SK-N-DZ (cell line): ENCODE results near the gene KRT74.

Experiments used
- DNase-seq: peaks from one replicate; pipeline ENCODE4 v3.0.0-alpha.2; 2015; ENCODE audit warnings: low spot score

The KRT74 gene

DNA sequence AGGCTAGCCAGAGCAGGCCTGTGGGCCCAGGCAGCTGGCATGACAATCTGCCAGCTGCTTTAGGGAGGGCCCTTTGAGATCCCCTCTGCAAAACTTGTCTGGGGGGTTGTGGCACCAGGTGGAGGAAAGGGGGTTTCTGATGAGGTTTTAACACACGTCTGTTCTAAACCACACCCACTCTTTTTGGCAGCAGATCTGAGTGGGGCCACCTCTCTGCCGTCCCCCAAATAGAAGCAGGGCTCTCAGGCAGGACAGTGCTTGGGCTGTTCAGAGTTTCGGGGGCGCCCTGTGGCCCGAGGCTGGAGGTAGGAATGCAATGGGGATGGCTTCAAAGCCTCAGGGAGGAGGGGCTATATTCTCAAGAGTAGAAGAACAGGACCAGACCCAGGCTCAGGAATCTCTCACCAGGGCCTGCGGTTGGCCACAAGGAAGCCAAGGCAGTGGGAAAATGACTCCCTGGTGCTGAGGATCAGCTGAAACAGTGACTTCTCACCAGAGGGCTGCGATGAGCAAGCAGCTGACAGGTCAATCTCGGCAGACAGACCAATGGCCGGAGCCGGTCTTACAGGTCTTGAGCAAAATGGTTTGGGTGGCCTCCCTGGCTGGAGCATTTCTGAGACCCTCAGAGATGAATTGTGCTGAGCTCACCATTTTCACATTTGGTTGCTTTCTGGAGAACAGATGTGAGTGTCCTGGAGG is 51.9 kb downstream of the KRT74 start:
- no peak for DNase-seq

DNA sequence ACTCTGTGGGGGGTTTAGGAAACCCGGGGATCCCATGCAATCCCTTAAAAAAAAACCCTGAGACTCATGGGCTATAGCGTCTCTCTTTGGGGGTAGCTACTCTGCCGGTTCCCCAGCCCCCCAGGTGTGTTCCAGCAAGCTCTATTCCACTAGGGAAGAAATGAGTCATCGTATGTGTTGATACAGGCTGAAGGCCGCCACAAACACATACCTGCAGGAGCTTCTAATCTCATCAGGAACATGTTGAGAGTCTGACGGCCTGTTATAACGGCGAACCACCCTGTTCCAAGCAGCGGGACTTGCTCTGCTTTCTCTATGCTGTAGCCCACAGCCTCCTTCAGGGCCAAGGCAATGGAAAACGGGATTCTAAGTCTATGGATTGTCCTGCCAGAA is 52.5 kb downstream of the KRT74 start:
- DNase-seq, result no peak

DNA sequence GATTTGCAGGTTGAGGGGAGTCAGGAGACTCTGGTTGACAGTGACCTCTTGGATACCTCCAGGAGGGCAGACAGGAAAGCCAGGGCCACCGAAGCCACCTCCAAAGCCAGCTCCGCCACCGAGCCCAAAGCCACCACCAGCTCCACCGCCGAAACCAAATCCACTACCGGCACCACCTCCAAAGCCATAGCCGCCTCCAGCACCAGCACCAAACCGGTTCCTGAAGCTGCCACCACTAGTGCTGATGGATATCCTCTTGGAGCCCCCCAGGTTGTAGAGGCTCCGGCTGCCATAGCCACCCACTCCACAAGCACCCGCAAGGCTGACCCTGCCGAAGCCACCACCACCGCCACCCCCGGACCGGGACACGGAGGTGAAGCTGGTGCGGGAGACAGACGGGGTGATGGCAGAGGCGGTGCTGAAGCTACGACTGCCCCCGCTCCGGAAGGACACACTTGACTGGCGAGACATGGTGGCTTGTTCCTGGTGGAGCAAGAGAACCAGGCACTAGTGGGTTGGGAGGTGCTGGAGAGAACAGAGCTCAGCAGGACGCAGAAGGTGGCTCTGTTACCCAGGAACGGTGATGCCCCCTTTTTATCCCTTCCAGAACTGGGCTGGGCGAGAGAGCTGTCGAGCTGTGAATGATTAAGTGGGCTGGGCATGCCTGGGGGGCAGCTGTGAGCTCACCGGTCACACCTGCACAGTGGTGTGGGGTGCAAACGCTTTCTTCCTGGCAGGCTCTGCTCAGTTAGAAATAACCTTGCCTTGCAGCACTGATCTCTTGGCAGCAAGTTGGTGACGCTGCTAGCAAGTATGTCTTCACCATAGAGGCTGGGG is 53.6 kb downstream of the KRT74 start, which contains the start of gene KRT5:
Gene KRT5 (minus strand): TSS at position 569 of the 837 bp plus-strand sequence. CDS start 98 bp downstream, at position 471.
- no peak for DNase-seq

DNA sequence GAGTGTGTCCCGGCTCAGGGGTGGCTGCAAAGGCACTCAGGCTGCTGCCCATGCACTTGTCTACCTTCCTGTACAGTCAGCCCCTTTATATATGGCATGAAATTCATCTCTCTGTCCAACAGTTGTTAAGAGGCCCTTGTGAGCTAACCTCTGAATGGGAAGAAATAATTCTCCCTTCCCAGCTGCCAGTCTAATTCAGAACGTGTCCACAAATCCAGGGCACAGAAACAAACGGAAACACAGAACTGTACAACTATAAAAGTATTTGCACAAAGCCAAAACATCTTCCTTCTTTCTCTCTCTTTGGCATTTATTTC is 54.3 kb downstream of the KRT74 start:
- DNase-seq, result no peak

DNA sequence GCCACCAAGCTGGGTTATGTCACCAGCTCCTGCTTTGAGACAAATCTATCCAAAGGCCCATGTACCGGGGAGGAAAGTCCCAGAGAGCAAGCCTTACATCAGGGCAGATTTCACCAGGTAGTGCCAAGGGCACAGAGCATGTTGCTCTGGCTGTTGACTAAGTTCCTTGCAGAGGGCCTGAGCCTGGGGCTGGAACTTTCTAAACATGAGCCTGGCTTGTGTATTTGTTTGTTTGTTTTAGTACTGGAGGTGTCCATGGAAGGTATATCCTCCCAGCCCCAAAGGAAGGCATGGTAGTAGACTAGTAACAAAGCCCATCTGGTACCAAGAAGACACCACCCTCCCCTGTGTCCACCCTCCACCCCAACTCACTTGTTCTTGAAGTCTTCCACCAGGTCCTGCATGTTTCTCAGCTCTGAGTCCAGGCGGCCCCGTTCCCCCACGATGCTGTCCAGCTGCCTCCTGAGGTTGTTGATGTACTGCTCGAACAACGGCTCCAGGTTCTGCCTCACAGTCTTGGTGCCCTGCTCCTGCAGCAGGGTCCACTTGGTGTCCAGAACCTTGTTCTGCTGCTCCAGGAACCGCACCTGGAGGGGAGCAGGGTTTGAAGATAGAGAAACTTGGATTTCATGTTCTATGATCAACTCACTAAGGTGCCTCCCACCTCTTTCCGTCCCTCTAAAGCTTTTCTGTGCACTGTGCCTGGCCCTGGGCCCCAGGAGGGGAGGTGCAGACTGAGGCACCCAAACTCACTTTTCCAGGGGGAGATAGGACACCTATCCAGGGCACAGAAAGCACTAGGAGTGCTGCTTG is 54.9 kb downstream of the KRT74 start:
- DNase-seq, result no peak

DNA sequence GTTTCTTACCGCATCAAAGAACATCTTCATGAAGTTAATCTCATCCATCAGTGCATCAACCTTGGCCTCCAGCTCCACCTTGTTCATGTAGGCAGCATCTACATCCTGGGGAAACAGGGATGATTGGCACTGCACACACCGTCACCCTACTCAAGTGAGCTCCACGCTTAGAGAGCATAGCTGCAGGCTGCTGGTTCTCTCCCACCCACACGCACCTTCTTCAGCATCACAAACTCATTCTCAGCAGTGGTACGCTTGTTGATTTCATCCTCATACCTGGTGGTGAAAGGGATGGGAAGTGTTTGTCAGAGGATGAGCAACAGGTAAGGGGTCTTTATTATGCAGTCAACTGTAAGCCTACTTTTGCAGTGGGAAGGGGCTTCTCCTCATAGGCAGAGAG is 55.8 kb downstream of the KRT74 start:
- no peak for DNase-seq

DNA sequence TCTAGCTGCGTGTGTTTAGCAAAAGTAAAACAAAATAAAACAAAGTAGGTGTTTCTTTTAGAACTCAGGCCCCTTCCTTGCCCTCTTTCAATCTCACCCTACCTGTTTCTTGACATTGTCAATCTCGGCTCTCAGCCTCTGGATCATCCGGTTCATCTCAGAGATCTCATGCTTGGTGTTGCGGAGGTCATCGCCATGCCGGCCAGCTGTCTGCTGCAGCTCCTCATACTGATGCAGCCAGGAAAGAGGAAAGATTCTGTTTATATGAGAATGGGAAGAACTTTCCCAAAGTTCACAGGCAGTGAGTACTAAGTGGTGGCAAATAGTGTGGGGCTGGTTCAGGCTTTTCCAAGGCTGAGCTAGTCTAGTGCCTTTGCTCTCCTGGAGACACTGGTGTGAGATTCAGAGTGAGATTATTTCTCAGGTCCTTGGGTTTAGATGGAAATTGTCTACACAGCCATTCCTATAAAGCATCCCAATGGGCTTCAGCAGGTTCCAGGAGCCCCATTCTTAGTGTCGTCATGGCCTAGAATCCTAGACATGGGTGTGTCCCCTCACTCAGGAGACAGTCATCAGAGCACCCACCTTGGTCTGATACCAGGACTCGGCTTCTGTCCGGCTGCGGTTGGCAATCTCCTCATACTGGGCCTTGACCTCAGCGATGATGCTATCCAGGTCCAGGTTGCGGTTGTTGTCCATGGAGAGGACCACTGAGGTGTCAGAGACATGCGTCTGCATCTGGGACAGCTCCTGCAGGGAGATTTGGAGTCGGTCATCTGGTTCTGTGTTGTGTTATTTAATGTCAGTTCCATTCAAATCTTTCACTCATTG is 56.4 kb downstream of the KRT74 start:
- DNase-seq, result no peak

DNA sequence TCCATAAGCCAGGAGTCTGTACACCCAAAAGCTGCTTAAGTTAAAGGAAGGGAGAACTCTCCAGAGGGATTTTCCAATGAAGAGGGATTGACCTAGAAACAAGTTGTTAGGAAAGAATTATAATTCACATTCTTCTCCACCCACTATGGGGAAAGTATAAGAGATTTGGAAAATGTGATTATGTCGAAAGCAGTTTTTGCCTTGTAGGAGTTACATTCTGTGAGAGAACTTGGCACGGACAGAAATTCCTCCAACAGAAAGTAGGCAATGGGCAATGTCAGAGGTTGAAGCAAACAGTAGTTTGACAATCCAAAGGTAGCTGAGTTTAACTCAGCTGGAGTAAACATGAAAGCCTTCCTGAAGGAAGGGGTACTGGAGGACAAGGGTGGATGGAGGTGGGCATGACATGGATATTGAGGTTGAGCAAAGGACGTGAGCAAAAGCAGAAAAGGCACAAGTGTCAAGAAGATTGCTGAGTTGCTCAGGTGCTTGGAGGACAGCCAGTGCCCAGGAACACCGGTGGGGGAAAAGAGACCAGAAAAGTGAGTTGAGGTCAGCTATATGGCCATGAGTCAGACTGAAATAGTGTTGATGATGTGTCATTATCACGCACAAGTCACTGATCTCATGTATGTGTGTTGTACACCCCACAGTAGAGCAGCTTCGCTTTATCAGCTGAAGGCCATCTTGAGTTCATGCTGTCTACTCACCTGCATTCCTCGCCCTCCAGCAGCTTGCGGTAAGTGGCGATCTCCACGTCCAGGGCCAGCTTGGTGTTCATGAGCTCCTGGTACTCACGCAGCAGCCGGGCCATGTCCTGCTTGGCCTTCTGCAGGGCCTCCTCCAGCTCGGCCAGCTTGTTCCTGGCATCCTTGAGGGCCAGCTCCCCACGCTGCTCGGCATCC is 57.5 kb downstream of the KRT74 start:
- DNase-seq, result no peak
